MM.1S (cell line): ENCODE results near the gene TRIM63.

ENCODE experiments used
- CTCF ChIP-seq: fragments of 300-600 bp; sonication (generic); IDR thresholded peaks from 2 replicates; pipeline ENCODE4 v1.5.1; 2016; ENCODE audit warnings: antibody characterized with exemption, low read length, mixed read lengths
- EZH2 ChIP-seq: fragments of 300-600 bp; sonication (generic); optimal IDR thresholded peaks from 2 replicates; pipeline ENCODE3; 2017; ENCODE audit warnings: low read depth, mild to moderate bottlenecking, antibody characterized with exemption, low read length, mixed read lengths

GRCh38 chr1:26016953-26017545 is 50.4 kb downstream of the TRIM63 start:
- TF ChIP-seq CTCF (no peak), EZH2 (no peak)
